Colonic mucosa (tissue), 4 donors: ENCODE measurements around the gene ARR3. TPM values are rescaled to one million over a fixed set of nuclear protein-coding genes. Genes with fewer than 3 reads are reported as not detected.
A peak's percentile ranks its signal among the peaks of the same experiment; 100 is the strongest.

Experiments used
- DNase-seq: peaks from one replicate; pipeline ENCODE4 v3.0.0-alpha.2; 2020
- H3K27ac ChIP-seq: fragments of 200-600 bp; one replicate; pipeline ENCODE4 v1.8.0; 2021
- H3K27me3 ChIP-seq: fragments of 200-600 bp; one replicate; pipeline ENCODE4 v1.8.0; 2021
- H3K36me3 ChIP-seq: fragments of 200-600 bp; one replicate; pipeline ENCODE4 v1.8.0; 2021
- H3K4me1 ChIP-seq: fragments of 200-600 bp; one replicate; pipeline ENCODE4 v1.8.0; 2021; ENCODE audit warnings: mild to moderate bottlenecking
- H3K4me3 ChIP-seq: fragments of 200-600 bp; one replicate; pipeline ENCODE4 v1.8.0; 2021
- H3K9ac ChIP-seq, 2 donors: one replicate each; pipeline ENCODE4 v1.7.0; 2013; ENCODE audit warnings: control low read depth in 2 of 2, low read depth in 2 of 2, low read length in 2 of 2
- H3K9me3 ChIP-seq: fragments of 200-600 bp; one replicate; pipeline ENCODE4 v1.8.0; 2021
- intact Hi-C: fragments of 100-400 bp; cut with DNase I; formaldehyde crosslinking; loops from one replicate; pipeline ENCODE4 v1.14.1; 2022
- total RNA-seq, 2 donors: library from RNA; stranded (reverse); fragmentation: NEBNext Ultra II Directional in 1 of 2; extraction: Animal tissue kit (Norgen Biotek cat#: 25700) in 1 of 2; gene quantifications; one replicate each; pipeline ENCODE4 v1.2.1, GENCODE V29; 2021
- TF ChIP-seq, protein P1 (sequence below): fragments of 200-600 bp; IDR thresholded peaks from one replicate; pipeline ENCODE4 v1.8.0; 2022; ENCODE audit warnings: antibody characterized with exemption, mild to moderate bottlenecking
- donor health status: healthy.
- donor health status: DM: no; HTN: no; CAD: no.
- donor health status: DM: no; HTN: no; CAD: no.

ARR3 gene
- total RNA-seq, 2 donors from 2014 or later, result not detected

GRCh38 chrX:70279081-70279480 is 10.9 kb downstream of the ARR3 start:
- Histone ChIP-seq H3K36me3 (no peaks in the 10 kb centered on the region), H3K4me1 (no peaks in the 10 kb centered on the region)
- intact Hi-C loops, result no loop called here

DNA sequence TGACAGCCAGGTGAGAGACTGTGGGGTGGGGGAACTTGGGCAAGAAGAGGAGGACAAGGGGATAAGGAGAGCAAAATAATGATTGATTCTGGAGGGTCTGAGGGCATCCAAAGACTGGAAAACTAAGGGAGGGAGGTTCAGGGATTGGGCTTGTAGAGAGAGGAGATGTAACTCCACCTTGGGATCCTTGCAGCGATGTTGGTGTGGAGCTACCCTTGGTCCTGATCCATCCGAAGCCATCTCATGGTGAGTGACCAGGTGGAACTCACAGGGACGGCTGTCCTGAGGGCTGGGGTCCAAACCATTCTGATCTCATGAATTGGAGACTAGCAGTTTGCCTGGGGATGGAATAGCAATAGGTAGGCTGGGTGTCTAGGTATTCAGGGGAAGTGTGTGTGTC is 12.4 kb downstream of the ARR3 start:
- H3K4me3 ChIP-seq, result no peak overlapping the region
- H3K27me3 ChIP-seq, result no peaks in the 10 kb centered on the region
- intact Hi-C loops, result no loop called here
- H3K27ac ChIP-seq, result no peak overlapping the region
- TF ChIP-seq, protein P1, sequence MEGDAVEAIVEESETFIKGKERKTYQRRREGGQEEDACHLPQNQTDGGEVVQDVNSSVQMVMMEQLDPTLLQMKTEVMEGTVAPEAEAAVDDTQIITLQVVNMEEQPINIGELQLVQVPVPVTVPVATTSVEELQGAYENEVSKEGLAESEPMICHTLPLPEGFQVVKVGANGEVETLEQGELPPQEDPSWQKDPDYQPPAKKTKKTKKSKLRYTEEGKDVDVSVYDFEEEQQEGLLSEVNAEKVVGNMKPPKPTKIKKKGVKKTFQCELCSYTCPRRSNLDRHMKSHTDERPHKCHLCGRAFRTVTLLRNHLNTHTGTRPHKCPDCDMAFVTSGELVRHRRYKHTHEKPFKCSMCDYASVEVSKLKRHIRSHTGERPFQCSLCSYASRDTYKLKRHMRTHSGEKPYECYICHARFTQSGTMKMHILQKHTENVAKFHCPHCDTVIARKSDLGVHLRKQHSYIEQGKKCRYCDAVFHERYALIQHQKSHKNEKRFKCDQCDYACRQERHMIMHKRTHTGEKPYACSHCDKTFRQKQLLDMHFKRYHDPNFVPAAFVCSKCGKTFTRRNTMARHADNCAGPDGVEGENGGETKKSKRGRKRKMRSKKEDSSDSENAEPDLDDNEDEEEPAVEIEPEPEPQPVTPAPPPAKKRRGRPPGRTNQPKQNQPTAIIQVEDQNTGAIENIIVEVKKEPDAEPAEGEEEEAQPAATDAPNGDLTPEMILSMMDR, result no peak
- no peak overlapping the region for H3K9ac ChIP-seq
- no peaks in the 10 kb centered on the region for H3K36me3 ChIP-seq
- no peaks in the 10 kb centered on the region for H3K9me3 ChIP-seq
- no peak for DNase-seq
- no peaks in the 10 kb centered on the region for H3K4me1 ChIP-seq

More at GRCh38 chrX:70279081-70279480, 10.9 kb downstream of the ARR3 start:
- Histone ChIP-seq H3K27ac (no peak overlapping the region), H3K9me3 (no peaks in the 10 kb centered on the region), H3K9ac (no peak overlapping the region), H3K27me3 (no peaks in the 10 kb centered on the region), H3K4me3 (no peak overlapping the region)
- TF ChIP-seq, protein P1, result no peak
- DNase-seq, result no peak

DNA sequence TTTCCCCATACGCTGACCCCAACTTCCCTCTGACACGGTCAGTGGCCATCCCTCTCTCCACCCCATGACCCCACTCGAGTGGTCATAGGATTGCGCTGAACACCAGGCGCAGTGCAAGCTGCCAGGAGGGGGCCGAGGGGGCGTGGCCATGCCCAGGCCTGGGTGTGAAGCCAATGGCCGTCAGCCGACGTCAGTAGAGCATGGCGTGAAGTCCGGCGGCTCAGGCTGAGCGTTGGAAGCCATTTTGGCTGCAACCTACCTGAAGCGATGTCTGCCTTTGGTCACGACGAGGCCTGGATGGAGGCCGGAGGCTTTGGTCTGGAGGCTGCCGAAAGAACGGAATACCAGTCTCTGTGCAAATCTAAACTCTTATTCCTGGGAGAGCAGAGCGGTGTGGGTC is 13.8 kb downstream of the ARR3 start, which contains the start of gene RAB41:
Gene RAB41, plus strand, starts transcription at position 222 of the 400 bp plus-strand sequence. Its CDS starts 46 bp downstream, at position 268.
- TF ChIP-seq, protein P1, result no peak
- Histone ChIP-seq H3K27ac (no peak within 1 kb of the TSS), H3K27me3 (no peaks in the 10 kb centered on the region), H3K4me1 (no peaks in the 10 kb centered on the region), H3K9me3 (no peaks in the 10 kb centered on the region), H3K9ac (no peak within 1 kb of the TSS), H3K36me3 (no peaks in the 10 kb centered on the region), H3K4me3 (no peak within 1 kb of the TSS)
- intact Hi-C loops, result no loop called here
- DNase-seq, result no peak

DNA sequence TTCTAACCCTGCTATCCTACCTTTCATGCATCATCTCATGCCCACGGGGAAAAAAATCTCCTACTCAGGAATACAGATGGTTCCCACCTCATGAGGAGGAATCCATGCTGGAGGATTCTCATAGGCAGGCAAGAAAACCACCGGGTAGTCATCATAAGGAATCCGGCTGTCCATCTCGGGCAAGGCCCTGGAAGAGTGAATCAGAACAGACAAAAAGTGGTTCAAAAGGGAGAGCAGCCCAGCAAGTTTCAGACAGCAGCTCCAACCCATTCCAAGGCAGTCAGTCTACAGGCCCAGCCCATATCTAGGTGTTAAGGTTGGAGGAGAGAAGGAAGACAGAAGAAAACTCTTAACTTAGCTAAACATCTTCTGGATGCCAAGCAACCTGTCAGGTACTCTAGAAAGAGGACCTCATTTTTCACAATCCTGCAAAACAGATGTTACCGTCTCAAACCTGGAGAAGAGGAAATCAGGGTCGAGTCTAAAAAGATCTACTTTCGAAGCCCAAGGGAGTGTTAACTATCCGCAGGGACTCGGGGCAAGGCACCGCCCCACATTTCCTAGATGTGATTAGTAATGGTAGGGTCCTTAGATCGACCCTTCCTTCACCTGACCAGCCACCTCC is 21.1 kb downstream of the ARR3 start:
- no peak overlapping the region for H3K27ac ChIP-seq
- peak overlapping the region; percentile 51 for H3K4me3 ChIP-seq
- no peaks in the 10 kb centered on the region for H3K4me1 ChIP-seq
- H3K9ac ChIP-seq, result peak overlapping the region; percentile 59 to 60
- TF ChIP-seq, protein P1, result no peak
- no peaks in the 10 kb centered on the region for H3K27me3 ChIP-seq
- intact Hi-C loops, result no loop called here
- DNase-seq, result no peak
- no peaks in the 10 kb centered on the region for H3K36me3 ChIP-seq
- H3K9me3 ChIP-seq, result no peaks in the 10 kb centered on the region

DNA sequence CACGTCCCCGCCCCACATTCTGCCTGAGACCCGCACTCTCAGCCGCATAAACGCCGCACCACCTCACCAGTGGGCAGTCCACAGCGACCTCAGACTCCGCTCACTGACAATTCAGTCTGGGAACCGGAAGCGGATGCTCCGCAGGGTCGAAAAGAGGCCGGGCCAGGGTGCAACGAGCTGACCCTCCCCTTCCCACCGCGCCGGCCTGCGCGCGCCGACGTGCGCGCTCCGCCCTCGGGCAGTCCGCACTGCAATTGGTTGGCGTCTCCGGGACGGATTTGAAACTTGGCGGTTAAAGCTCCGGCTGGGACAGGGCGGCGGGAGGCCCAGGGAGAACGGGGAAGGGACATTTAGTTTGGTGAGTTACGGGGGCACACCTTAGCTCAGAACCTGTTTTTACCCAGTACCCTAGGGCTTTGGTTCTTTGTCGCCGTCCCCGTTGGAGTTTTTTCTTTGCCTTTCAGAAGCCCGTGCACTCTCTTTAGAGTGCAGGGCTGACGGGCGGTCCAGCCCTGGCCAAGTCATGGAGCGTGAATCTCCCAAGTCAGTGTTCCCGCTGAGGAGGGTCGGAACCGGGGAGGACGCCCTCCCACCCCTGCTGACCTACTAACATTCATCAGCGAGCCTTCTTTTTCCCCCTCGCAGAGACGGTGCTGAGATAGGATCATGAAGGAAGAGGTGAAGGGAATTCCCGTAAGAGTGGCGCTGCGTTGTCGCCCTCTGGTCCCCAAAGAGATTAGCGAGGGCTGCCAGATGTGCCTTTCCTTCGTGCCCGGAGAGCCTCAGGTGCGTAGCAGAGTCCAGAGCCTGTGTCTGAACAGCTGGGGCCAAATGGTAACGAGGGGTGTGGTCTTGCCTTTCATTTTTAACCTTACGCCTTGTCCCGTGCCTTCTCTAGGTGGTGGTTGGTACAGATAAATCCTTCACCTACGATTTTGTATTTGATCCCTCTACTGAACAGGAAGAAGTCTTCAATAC is 21.9 kb downstream of the ARR3 start, which contains the start of the genes KIF4A and PDZD11:
Gene KIF4A, plus strand, starts transcription at position 312 of the 978 bp plus-strand sequence. Its CDS starts 355 bp downstream, at position 667.
Gene PDZD11, minus strand, starts transcription at position 135 of the 978 bp plus-strand sequence. CDS start 586 bp downstream, outside the sequence.
- peak; percentile 84 for DNase-seq
- peak within 1 kb of the TSS; percentile 51 for H3K4me3 ChIP-seq
- H3K27me3 ChIP-seq, result no peaks in the 10 kb centered on the region
- H3K9ac ChIP-seq, result peak within 1 kb of the TSS; percentile 59 to 60
- intact Hi-C loops, result loop anchor here (10.0 kb wide), 1 partner anchor 135 kb away; the partner anchor contains the start of gene GDPD2
- no peak within 1 kb of the TSS for H3K27ac ChIP-seq
- TF ChIP-seq, protein P1, result no peak
- no peaks in the 10 kb centered on the region for H3K36me3 ChIP-seq
- H3K9me3 ChIP-seq, result no peaks in the 10 kb centered on the region
- H3K4me1 ChIP-seq, result no peaks in the 10 kb centered on the region
